Measurements from ENCODE around the gene ADAMTS4.

ADAMTS4 gene

DNA sequence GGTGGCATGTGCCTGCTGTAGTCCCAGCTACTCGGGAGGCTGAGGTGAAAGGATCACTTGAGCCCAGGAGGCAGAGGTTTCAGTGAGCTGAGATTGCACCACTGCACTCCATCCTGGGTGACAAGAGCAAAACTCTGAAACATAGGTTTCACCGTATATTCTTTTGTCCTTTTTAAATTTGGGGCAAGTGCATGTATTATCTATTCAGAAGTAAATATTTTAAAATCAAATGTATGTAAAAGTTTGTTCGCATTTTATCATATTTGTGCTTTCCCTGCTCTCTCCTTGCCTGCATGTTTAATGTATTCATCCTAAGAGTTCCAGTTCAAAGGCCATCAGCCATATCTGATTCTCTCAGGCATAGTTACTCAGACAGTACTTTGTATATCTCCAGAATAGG is 53.0 kb downstream of the ADAMTS4 start:
- no peak for DNase-seq (ENCODE audit: low read depth)

DNA sequence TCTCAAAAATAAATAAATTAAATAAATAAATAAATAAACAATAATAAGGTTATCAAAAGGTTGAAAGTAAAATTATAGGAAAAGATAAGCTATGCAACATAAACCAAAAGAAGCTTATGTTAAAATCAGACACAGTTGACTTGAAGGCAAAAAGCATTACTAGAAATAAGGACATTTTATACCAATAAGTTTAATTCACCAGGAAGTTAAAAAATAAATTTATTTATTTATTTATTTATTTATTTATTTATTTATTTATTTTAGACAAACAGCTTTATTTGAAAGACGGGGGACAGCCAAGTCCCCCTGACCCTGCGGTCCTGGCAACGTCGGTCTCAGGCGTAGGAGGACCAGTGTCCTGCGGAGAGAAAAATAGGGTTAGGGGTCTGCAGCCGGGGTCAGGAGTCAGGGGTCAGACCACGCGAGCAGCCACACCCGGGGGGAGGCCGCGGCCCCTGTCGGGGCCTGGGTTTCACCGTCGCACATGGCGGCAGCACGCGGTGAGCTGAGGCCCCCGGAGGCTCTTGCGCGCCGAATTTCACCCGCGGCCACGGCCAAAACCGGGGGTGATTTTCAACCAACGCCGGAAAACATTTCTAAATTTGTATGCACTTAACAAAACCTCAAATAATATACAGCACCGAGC is 58.0 kb downstream of the ADAMTS4 start:
- DNase-seq (ENCODE audit: low read depth) = no peak

DNA sequence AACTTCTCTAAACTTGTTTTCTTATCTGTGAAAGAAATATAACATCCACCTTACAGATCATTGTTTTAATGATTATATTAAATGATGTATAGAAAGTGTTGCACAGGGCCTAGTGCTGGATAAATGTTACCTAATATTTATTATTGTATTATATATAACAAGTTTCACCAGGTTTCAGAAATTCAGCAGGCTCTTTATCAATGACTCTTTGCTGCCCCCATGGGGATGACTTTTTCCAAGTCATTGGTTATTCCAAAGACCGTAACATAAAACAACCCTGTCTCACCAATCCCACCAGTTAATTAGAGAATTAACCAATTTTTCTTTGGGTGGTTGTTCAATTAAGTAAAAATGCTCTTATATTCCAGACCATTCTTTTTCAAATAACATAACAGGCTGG is 59.1 kb downstream of the ADAMTS4 start:
- peak; percentile 52 for DNase-seq (ENCODE audit: low read depth)

DNA sequence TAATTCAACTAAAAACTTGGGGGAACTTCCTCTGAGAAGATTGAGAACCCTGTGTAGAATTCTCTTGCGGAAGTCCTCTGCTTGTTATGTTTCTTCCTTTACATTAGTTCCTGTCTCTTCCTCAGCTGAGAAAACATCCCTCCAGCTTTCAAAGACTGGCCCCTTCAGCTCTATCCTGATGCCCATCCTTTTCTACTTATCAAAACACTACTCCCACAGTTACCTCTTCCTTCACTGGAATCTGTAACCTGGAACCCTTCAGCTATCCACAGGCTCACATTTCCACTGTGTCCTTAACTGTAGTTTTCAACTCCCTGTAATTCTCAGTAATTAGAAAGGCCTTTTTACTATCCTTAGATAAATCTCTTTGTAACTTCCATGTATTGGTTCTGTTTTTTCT is 60.4 kb downstream of the ADAMTS4 start:
- DNase-seq (ENCODE audit: low read depth) = no peak

DNA sequence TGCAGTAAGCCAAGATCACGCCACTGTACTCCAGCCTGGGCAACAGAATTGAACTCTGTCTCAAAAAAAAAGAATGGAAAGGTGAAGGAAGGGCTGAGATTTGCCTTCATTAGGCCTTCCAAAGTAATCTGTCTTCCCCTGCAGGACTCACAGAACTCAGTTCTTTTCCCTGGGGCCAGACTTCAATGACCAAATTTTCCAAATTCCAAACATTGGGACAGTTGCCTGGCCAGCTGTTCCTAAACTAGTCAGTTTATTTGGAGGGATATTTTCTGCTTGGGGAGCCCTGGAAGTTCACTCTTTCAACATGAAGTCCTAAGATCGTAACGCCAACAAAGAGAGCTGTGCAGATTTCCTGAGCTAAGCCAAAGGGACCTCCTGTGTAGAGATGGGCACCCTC is 61.0 kb downstream of the ADAMTS4 start:
- DNase-seq (ENCODE audit: low read depth) = no peak

Measured in amniotic epithelial cell (primary cell).